GM12872 (cell line): ENCODE data around the gene TRIM40.

Experiments used
- CTCF ChIP-seq: IDR thresholded peaks from 3 replicates; pipeline ENCODE4 v1.5.1; 2011; ENCODE audit warnings: low read depth, mild to moderate bottlenecking, low read length, moderate library complexity; ENCODE audit not compliant: insufficient read depth

The TRIM40 gene

GRCh38 chr6:30103872-30104179 lies 32.1 kb upstream of the TRIM40 start:
- no peak for TF ChIP-seq CTCF

- TF ChIP-seq CTCF, result peak; percentile 19; the same call in 1 of the 3 replicates
Measured at GRCh38 chr6:30104661-30105060, 31.3 kb upstream of the TRIM40 start.

GRCh38 chr6:30111266-30111856 lies 24.6 kb upstream of the TRIM40 start:
- TF ChIP-seq CTCF, result no peak

- no peak for TF ChIP-seq CTCF
Measured at GRCh38 chr6:30112402-30112994, 23.4 kb upstream of the TRIM40 start.

GRCh38 chr6:30113003-30113759 lies 22.8 kb upstream of the TRIM40 start, which contains the start of gene TRIM31:
Gene TRIM31, minus strand, starts transcription at chr6:30113090. Its CDS starts 285 bp downstream, at chr6:30112805.
- no peak for TF ChIP-seq CTCF

GRCh38 chr6:30113841-30114240 lies 22.1 kb upstream of the TRIM40 start:
- no peak for TF ChIP-seq CTCF

GRCh38 chr6:30116724-30117123 lies 19.2 kb upstream of the TRIM40 start:
- peak; percentile 9; the same call in 1 of the 3 replicates for TF ChIP-seq CTCF
